Measurements from ENCODE around the gene NUP210.

DNA sequence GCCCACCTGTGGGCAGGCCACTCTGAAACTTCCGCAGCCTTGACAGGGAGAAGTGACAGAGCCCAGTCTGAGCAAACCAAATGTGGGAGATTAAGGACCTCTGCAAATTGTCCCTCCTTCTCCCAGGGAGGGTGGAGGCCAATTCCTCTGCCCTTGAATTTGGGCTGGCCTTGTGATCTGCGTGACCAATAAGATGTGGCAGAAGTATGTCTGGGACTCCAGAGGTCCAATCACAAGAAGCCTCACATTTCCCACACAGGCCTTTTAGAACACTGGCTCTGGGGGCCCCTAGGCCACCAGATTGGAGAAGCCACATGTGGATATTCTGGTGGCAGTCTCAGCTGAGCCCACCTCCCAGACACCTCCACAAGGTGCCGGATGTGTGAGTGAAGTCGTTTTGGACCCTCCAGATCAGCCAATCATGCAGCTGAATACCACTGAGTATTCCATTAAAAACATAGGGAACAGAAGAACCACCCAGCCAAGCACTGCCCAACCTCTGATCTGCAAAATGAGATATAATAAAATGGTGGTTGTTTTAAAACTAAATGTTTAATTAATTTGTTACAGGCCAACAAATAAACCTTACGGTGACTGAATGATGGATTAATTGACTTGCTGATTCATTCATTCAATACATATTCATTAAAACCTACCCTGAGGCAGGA lies 150.3 kb downstream of the NUP210 start:
- TF ChIP-seq EZH2 (IDR thresholded peaks at IDR 0.05) (no peak), POLR2AphosphoS5 (IDR thresholded peaks at IDR 0.05; ENCODE audit: borderline replicate concordance, low read depth, low read length) (no peak), FOXP2 (optimal IDR thresholded peaks at IDR 0.05; ENCODE audit: control extremely low read depth, extremely low read length, insufficient read depth) (no peak)

All from SK-N-MC (cell line).